Esophagus squamous epithelium (tissue), 4 donors: ENCODE measurements around the gene ZNF519.

ENCODE experiments used
- POLR2A ChIP-seq, 4 donors: fragments of 450-650 bp; IDR thresholded peaks; one replicate each; pipeline ENCODE4 v1.6.1; 2017; ENCODE audit warnings: antibody characterized with exemption in 4 of 4, mild to moderate bottlenecking in 4 of 4, moderate library complexity in 3 of 4
- TF ChIP-seq, protein P1 (sequence below), 6 experiments: fragments of 450-650 bp in 4 of 6; fragments of 200-600 bp in 2 of 6; sonication (generic) in 2 of 6; IDR thresholded peaks; one replicate each; pipeline ENCODE4 v1.5.1; 2016 to 2019; ENCODE audit warnings: antibody characterized with exemption in 6 of 6, mild to moderate bottlenecking in 4 of 6, moderate library complexity in 4 of 6

DNA sequence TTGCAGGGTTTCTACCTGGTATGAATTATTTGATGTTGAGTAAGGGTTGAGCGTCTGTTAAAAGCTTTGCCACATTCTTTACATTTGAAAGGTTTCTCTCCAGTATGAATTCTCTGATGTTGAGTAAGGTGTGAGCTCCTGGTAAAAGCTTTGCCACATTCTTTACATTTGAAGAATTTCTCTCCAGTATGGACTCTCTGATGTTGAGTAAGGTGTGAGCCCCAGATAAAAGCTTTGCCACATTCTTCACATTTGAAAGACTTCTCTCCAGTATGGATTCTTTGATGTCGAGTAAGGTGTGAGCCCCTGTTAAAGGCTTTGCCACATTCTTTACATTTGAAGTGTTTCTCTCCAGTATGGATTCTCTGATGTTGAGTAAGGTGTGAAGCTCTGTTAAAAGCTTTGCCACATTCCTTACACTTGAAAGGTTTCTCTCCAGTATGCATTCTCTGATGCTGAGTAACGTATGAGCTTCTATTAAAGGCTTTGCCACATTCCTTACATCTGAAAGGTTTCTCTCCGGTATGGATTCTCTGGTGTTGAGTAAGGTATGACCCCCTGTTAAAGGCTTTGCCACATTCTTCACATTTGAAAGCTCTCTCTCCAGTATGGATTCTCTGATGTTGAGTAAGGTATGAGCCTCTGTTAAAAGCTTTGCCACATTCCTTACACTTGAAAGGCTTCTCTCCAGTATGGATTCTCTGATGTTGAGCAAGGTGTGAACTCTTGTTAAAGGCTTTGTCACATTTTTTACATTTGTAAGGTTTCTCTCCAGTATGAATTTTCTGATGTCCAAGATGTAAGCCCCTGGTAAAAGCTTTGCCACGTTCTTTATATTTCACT is 27.1 kb downstream of the ZNF519 start:
- TF ChIP-seq, protein P1, sequence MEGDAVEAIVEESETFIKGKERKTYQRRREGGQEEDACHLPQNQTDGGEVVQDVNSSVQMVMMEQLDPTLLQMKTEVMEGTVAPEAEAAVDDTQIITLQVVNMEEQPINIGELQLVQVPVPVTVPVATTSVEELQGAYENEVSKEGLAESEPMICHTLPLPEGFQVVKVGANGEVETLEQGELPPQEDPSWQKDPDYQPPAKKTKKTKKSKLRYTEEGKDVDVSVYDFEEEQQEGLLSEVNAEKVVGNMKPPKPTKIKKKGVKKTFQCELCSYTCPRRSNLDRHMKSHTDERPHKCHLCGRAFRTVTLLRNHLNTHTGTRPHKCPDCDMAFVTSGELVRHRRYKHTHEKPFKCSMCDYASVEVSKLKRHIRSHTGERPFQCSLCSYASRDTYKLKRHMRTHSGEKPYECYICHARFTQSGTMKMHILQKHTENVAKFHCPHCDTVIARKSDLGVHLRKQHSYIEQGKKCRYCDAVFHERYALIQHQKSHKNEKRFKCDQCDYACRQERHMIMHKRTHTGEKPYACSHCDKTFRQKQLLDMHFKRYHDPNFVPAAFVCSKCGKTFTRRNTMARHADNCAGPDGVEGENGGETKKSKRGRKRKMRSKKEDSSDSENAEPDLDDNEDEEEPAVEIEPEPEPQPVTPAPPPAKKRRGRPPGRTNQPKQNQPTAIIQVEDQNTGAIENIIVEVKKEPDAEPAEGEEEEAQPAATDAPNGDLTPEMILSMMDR (IDR thresholded peaks at IDR 0.05), result no peak
- no peak for TF ChIP-seq POLR2A (IDR thresholded peaks at IDR 0.05)
